Vagina (tissue), 2 donors: Measurements from ENCODE around the gene KRTAP10-11.

Experiments
- POLR2A ChIP-seq, 2 donors: fragments of 450-650 bp; IDR thresholded peaks; one replicate each; pipeline ENCODE4 v1.6.1; 2017; ENCODE audit warnings: antibody characterized with exemption in 2 of 2, mild to moderate bottlenecking in 2 of 2, moderate library complexity in 2 of 2
- TF ChIP-seq, protein P1 (sequence below), 3 experiments: fragments of 450-650 bp in 2 of 3; fragments of 200-600 bp in 1 of 3; sonication (generic) in 1 of 3; IDR thresholded peaks; one replicate each; pipeline ENCODE4 v1.5.1; 2017 to 2019; ENCODE audit warnings: antibody characterized with exemption in 3 of 3, mild to moderate bottlenecking in 2 of 3, moderate library complexity in 2 of 3

DNA sequence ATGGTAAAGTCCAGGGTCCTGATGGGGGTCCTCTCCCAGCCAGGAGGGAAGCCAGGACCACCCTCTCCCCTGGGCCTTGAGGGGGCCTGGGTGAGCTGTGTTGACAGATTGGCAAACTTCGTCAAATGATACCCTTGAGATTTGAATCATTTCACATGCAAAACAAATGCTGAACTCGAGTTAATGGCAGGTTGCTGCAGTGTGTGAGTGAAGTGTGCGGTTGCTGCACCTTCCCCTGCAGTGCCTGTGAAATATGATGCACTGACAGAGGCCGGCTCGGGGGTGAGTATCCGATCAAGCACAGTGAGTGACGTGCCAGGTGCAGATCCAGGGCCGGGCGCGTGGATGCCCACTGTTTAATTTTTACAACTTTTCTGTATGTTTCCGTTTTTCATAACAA, 41.5 kb downstream of the KRTAP10-11 start:
- TF ChIP-seq POLR2A (IDR thresholded peaks at IDR 0.05): no peak
- TF ChIP-seq, protein P1, sequence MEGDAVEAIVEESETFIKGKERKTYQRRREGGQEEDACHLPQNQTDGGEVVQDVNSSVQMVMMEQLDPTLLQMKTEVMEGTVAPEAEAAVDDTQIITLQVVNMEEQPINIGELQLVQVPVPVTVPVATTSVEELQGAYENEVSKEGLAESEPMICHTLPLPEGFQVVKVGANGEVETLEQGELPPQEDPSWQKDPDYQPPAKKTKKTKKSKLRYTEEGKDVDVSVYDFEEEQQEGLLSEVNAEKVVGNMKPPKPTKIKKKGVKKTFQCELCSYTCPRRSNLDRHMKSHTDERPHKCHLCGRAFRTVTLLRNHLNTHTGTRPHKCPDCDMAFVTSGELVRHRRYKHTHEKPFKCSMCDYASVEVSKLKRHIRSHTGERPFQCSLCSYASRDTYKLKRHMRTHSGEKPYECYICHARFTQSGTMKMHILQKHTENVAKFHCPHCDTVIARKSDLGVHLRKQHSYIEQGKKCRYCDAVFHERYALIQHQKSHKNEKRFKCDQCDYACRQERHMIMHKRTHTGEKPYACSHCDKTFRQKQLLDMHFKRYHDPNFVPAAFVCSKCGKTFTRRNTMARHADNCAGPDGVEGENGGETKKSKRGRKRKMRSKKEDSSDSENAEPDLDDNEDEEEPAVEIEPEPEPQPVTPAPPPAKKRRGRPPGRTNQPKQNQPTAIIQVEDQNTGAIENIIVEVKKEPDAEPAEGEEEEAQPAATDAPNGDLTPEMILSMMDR (IDR thresholded peaks at IDR 0.05): no peak
